DOHH2 (cell line): ENCODE data around the gene VDAC2.

Source experiments
- EZH2phosphoT487 ChIP-seq: fragments of 200-600 bp; sonication (generic); IDR thresholded peaks from 2 replicates; pipeline ENCODE4 v1.6.1; 2017; ENCODE audit warnings: borderline replicate concordance, mild to moderate bottlenecking, antibody characterized with exemption, low read length, moderate library complexity, mixed read lengths
- TF ChIP-seq, protein P1 (sequence below): fragments of 200-600 bp; sonication (generic); IDR thresholded peaks from one replicate; pipeline ENCODE4 v1.5.1; 2014; ENCODE audit warnings: antibody characterized with exemption, mild to moderate bottlenecking, low read depth, low read length; ENCODE audit not compliant: poor library complexity, severe bottlenecking

DNA sequence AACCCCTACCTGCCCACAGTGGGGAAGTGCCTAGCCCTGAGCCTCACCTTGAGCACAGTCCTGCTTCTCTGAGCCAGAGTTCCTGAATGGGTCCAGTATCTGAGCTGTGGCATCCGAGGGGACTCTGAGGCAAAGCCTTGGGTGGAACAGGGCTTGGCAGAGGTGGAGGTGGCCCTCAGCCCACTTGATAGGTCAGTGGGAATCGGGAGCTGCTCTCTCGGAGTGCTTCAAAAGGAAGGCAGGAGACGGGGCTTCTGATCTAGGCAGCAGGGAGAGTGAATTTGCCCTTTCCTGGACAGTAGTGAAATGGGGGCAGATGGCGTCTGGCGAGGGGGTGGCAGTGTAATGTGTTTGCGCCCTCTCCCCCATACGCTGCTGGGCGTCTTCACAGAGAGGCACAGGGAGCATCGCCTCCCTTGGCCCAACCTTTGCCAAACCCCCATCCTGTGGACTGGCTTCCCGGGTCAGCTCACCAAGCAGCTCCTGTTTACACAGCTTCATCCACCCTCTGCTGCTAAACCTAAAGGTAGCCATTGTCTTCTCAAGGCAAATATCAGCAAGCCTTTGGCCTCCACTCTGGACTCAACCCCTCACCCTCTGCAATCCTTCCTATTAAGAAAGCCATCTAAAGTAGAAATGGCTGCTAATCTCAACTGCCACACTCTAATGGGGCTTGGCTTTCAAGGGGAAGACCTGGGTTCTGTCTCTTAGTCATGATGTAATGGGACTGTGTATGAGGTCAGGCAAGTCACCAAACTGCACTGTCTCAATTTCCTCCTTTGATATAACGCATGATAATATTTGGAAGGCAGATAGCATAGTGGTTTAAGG, 21.1 kb upstream of the VDAC2 start:
- TF ChIP-seq, protein P1, sequence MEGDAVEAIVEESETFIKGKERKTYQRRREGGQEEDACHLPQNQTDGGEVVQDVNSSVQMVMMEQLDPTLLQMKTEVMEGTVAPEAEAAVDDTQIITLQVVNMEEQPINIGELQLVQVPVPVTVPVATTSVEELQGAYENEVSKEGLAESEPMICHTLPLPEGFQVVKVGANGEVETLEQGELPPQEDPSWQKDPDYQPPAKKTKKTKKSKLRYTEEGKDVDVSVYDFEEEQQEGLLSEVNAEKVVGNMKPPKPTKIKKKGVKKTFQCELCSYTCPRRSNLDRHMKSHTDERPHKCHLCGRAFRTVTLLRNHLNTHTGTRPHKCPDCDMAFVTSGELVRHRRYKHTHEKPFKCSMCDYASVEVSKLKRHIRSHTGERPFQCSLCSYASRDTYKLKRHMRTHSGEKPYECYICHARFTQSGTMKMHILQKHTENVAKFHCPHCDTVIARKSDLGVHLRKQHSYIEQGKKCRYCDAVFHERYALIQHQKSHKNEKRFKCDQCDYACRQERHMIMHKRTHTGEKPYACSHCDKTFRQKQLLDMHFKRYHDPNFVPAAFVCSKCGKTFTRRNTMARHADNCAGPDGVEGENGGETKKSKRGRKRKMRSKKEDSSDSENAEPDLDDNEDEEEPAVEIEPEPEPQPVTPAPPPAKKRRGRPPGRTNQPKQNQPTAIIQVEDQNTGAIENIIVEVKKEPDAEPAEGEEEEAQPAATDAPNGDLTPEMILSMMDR: no peak
- TF ChIP-seq EZH2phosphoT487: no peak
